ENCODE results near the gene KRTAP5-1. TPM values are rescaled to one million over a fixed set of nuclear protein-coding genes. Genes with fewer than 3 reads are reported as not detected.

The KRTAP5-1 gene
- polyA plus RNA-seq, 1 of the 3 experiments (the other 2 are of a cell fraction): not detected

- no peak for DNase-seq
- Histone ChIP-seq H3K79me2 (ENCODE audit: insufficient read depth) (no peaks in the 10 kb centered on the region), H3K9ac (no peak overlapping the region), H3K4me1 (ENCODE audit: control insufficient read depth in 1 of 2, insufficient read depth in 2 of 2, low read depth in 1 of 2, low read length in 1 of 2) (peaks cover 0 to 12% of the 10 kb centered on the region in 2 experiments; a peak in 2 of 4 replicates), H3K27me3 (ENCODE audit: insufficient read depth) (no peaks in the 10 kb centered on the region), H3K36me3 (replicated peaks in 1 of 2; ENCODE audit: control insufficient read depth in 1 of 2, insufficient read depth in 2 of 2, low read length in 1 of 2) (no peaks in the 10 kb centered on the region), H4K20me1 (ENCODE audit: insufficient read depth) (no peaks in the 10 kb centered on the region), H3K9me2 (no peaks in the 10 kb centered on the region), H3K4me3 (ENCODE audit: low read depth in 2 of 2, low read length in 1 of 2) (no peak overlapping the region), H3K27ac (ENCODE audit: low read depth in 2 of 2, low read length in 1 of 2) (no peak overlapping the region), H3K4me2 (no peak overlapping the region), H3F3A (replicated peaks; ENCODE audit: insufficient read depth) (no peaks in the 10 kb centered on the region), H2AFZ (ENCODE audit: low read depth) (no peak overlapping the region), H3K9me3 (no peaks in the 10 kb centered on the region)
- TF ChIP-seq EP300 (IDR thresholded peaks at IDR 0.05; ENCODE audit: borderline replicate concordance in 1 of 2, low read depth in 1 of 2, low read length in 1 of 2) (no peak), FOXJ3 (CRISPR knock-in tag; IDR thresholded peaks at IDR 0.05) (no peak), JUND (IDR thresholded peaks at IDR 0.05) (no peak), FOXM1 (IDR thresholded peaks at IDR 0.05; ENCODE audit: low read depth) (no peak), RFX5 (IDR thresholded peaks at IDR 0.05; ENCODE audit: low read length) (no peak), RXRA (IDR thresholded peaks at IDR 0.05; ENCODE audit: borderline replicate concordance, low read depth) (no peak), RCOR1 (IDR thresholded peaks at IDR 0.05; ENCODE audit: low read length) (no peak), POLR2AphosphoS5 (IDR thresholded peaks at IDR 0.05; ENCODE audit: low read depth, low read length) (no peak), REST (IDR thresholded peaks at IDR 0.05; ENCODE audit: low read depth, low read length) (no peak), SMC3 (IDR thresholded peaks at IDR 0.05; ENCODE audit: low read depth, low read length) (no peak), PBX3 (IDR thresholded peaks at IDR 0.05) (no peak), IRF3 (IDR thresholded peaks at IDR 0.05; ENCODE audit: low read depth, low read length) (no peak), YY1 (IDR thresholded peaks at IDR 0.05; ENCODE audit: low read depth) (no peak), NFIC (IDR thresholded peaks at IDR 0.05; ENCODE audit: borderline replicate concordance) (no peak), GABPA (IDR thresholded peaks at IDR 0.05; ENCODE audit: low read depth) (no peak)
- WGBS (ENCODE audit: low lambda C conversion rate): 69% methylated on average over 3 of the region's 9 CpGs
- ChIA-PET CTCF (interaction anchor here (0.6 to 2.3 kb wide), 4 partner anchors 9 to 78 kb away, joined by 3 to 14 read pairs (median 9); no protein-coding TSS in a partner anchor), POLR2A (no interaction called here)
Measured at GRCh38 chr11:1555713-1556153, 29.4 kb downstream of the KRTAP5-1 start.

All from SK-N-SH (cell line).